Measurements from ENCODE around the gene PPEF1.

DNA sequence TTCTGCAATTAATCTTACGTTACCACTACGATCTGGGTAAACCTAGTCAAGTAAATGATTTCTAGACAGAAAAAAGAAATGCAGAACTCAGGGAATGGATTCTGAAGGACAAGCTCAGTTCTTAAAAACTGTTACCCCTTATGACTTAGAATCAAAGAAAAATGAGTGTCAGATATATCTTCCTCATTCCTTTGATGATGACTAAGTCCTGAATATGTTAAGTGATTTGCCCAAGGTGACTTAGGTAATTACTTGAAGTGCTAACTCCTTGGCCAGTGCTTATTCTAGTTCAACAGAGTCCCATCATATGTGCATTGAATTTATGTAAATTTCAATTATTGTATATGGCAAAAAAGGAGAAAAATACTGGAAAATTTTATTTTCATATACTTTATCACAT, 92.5 kb downstream of the PPEF1 start:
- TF ChIP-seq POLR2AphosphoS5 (IDR thresholded peaks at IDR 0.05) (no peak), RAD21 (conservative IDR thresholded peaks at IDR 0.05) (no peak)
- TF ChIP-seq, protein P1, sequence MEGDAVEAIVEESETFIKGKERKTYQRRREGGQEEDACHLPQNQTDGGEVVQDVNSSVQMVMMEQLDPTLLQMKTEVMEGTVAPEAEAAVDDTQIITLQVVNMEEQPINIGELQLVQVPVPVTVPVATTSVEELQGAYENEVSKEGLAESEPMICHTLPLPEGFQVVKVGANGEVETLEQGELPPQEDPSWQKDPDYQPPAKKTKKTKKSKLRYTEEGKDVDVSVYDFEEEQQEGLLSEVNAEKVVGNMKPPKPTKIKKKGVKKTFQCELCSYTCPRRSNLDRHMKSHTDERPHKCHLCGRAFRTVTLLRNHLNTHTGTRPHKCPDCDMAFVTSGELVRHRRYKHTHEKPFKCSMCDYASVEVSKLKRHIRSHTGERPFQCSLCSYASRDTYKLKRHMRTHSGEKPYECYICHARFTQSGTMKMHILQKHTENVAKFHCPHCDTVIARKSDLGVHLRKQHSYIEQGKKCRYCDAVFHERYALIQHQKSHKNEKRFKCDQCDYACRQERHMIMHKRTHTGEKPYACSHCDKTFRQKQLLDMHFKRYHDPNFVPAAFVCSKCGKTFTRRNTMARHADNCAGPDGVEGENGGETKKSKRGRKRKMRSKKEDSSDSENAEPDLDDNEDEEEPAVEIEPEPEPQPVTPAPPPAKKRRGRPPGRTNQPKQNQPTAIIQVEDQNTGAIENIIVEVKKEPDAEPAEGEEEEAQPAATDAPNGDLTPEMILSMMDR (IDR thresholded peaks at IDR 0.05; ENCODE audit: poor library complexity, severe bottlenecking), result no peak
- TF ChIP-seq, protein P2, sequence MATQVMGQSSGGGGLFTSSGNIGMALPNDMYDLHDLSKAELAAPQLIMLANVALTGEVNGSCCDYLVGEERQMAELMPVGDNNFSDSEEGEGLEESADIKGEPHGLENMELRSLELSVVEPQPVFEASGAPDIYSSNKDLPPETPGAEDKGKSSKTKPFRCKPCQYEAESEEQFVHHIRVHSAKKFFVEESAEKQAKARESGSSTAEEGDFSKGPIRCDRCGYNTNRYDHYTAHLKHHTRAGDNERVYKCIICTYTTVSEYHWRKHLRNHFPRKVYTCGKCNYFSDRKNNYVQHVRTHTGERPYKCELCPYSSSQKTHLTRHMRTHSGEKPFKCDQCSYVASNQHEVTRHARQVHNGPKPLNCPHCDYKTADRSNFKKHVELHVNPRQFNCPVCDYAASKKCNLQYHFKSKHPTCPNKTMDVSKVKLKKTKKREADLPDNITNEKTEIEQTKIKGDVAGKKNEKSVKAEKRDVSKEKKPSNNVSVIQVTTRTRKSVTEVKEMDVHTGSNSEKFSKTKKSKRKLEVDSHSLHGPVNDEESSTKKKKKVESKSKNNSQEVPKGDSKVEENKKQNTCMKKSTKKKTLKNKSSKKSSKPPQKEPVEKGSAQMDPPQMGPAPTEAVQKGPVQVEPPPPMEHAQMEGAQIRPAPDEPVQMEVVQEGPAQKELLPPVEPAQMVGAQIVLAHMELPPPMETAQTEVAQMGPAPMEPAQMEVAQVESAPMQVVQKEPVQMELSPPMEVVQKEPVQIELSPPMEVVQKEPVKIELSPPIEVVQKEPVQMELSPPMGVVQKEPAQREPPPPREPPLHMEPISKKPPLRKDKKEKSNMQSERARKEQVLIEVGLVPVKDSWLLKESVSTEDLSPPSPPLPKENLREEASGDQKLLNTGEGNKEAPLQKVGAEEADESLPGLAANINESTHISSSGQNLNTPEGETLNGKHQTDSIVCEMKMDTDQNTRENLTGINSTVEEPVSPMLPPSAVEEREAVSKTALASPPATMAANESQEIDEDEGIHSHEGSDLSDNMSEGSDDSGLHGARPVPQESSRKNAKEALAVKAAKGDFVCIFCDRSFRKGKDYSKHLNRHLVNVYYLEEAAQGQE (IDR thresholded peaks at IDR 0.05; ENCODE audit: borderline replicate concordance), result no peak
